IMR-90 (cell line): ENCODE results near the gene SLC12A1.

ENCODE experiments used
- CEBPB ChIP-seq: IDR thresholded peaks from 2 replicates; pipeline ENCODE4 v1.6.1; 2012; ENCODE audit warnings: low read depth, low read length, improper control_type of control experiment
- RAD21 ChIP-seq: IDR thresholded peaks from 2 replicates; pipeline ENCODE4 v1.6.1; 2012; ENCODE audit warnings: low read length, improper control_type of control experiment
- TF ChIP-seq, protein P1 (sequence below): conservative IDR thresholded peaks from 2 replicates; pipeline ENCODE4 v1.5.1; 2012; ENCODE audit warnings: mild to moderate bottlenecking, low read depth, low read length, improper control_type of control experiment

DNA sequence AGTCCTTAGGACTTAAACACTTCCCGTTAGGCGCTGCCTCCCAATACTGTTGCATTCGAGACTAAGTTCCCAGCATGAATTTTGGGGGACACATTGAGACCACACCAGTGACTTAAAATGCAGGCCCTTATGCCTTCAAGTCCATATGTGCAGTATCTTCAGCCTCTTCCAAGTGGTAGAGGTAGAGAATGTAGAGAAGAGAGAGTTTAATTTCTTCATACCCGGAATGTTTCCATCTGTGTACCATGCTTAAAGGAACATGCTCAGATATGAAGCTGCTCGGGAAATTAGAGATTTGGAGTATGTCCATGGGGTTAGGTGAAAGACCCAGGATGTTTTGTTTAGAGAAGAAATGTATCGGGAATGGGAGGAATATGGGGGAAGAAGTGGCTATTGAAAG lies 137.8 kb downstream of the SLC12A1 start:
- TF ChIP-seq, protein P1, sequence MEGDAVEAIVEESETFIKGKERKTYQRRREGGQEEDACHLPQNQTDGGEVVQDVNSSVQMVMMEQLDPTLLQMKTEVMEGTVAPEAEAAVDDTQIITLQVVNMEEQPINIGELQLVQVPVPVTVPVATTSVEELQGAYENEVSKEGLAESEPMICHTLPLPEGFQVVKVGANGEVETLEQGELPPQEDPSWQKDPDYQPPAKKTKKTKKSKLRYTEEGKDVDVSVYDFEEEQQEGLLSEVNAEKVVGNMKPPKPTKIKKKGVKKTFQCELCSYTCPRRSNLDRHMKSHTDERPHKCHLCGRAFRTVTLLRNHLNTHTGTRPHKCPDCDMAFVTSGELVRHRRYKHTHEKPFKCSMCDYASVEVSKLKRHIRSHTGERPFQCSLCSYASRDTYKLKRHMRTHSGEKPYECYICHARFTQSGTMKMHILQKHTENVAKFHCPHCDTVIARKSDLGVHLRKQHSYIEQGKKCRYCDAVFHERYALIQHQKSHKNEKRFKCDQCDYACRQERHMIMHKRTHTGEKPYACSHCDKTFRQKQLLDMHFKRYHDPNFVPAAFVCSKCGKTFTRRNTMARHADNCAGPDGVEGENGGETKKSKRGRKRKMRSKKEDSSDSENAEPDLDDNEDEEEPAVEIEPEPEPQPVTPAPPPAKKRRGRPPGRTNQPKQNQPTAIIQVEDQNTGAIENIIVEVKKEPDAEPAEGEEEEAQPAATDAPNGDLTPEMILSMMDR = no peak
- TF ChIP-seq CEBPB = no peak
- TF ChIP-seq RAD21 = no peak
